HFF-Myc (cell line): ENCODE data around the gene ZNF174.
A peak's percentile ranks its signal among the peaks of the same experiment; 100 is the strongest.

Experiments
- DNase-seq: peaks from one replicate; pipeline ENCODE4 v3.0.0-alpha.2; 2011; ENCODE audit warnings: low read depth; ENCODE audit errors: extremely low read depth
- H3K4me3 ChIP-seq: replicated peaks from 2 replicates; pipeline ENCODE4 v1.5.1; 2011; ENCODE audit warnings: low read depth, mild to moderate bottlenecking, control low read depth, low read length
- CTCF ChIP-seq: IDR thresholded peaks from 2 replicates; pipeline ENCODE4 v1.5.1; 2012; ENCODE audit warnings: mild to moderate bottlenecking, low read depth, low read length, control low read depth; ENCODE audit errors: missing control alignments

The ZNF174 gene

DNA sequence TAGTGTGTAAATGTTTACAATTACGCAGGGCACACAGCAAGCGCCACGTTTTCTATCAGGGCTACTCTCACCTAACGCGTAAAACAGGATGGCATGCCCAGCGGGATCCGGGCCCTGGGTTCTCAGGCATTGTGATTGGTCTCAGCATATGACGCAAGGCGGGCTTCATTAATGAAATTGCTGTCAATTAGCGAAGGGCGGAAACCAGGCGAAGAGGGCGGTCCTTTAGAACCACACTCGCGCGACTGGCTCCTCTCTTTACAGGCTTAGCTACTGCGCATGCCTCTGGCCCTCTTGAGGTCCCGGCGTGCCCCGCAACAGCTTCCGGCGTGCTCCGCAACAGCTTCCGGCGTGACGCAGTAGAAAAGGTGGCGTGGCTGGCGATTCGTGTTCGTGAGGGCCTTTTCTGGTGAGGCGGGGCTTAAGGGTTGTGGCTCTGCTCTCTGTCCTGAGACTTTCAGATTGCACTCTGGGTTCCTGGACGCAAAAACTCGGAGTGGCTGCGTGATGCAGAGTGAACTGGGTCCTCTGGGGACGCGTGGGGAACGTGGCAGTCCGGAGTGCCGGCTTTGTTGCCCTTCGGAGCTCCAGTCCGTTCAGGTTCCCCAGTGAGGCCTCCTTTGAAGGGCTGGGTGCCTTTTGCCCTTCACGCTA lies 36.1 kb upstream of the ZNF174 start:
- no peak for TF ChIP-seq CTCF
- H3K4me3 ChIP-seq: peak overlapping the region; percentile 51
- peak; percentile 60 for DNase-seq

GRCh38 chr16:3369073-3369472 lies 31.9 kb upstream of the ZNF174 start:
- H3K4me3 ChIP-seq: no peak overlapping the region
- no peak for TF ChIP-seq CTCF
- no peak for DNase-seq

DNA sequence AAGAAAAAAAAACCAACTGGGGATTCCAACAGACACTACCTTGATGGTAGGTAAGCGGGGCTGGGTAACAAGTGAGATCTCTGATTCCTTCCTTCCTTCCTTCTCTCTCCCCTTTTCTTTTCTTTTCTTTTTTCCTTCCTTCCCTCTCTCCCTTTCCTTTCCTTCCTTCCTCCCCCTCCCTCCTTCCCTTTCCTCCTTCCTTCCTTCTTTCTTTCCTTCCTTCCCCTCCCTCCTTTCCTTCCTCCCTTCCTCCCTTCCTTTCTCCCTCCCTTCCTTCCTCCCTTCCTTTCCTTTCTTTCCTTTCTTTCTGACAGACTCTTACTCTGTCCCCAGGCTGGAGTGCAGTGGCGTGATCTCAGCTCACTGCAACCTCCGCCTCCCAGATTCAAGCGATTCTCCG lies 25.3 kb upstream of the ZNF174 start:
- TF ChIP-seq CTCF: no peak
- no peak for DNase-seq
- no peak overlapping the region for H3K4me3 ChIP-seq

- DNase-seq: no peak
- no peak for TF ChIP-seq CTCF
- no peak overlapping the region for H3K4me3 ChIP-seq
Measured at GRCh38 chr16:3377917-3378316, 23.1 kb upstream of the ZNF174 start.

DNA sequence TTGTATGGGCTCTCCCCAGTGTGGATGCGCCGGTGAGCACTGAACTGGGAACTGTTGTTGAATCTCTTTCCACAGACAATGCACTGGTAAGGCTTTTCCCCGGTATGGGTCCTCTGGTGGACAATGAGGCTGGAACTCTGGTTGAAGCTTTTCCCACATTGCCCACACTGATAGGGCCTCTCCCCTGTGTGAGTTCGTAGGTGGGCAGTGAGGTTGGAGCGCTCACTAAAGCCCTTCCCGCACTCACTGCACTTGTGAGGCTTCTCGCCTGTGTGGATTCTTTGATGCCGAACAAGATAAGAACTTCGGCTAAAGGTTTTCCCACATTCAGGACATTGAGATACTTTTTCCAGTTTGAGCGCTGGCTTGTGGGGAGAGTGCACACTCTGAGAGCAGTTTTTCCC lies 18.0 kb upstream of the ZNF174 start:
- no peak overlapping the region for H3K4me3 ChIP-seq
- no peak for DNase-seq
- TF ChIP-seq CTCF: no peak

GRCh38 chr16:3388325-3388724 lies 12.7 kb upstream of the ZNF174 start:
- H3K4me3 ChIP-seq: no peak overlapping the region
- no peak for DNase-seq
- no peak for TF ChIP-seq CTCF
